Osteoblast (primary cell): ENCODE data around the gene PHLDA1. TPM values are rescaled to one million over a fixed set of nuclear protein-coding genes. Genes with fewer than 3 reads are reported as not detected.
A peak's percentile ranks its signal among the peaks of the same experiment; 100 is the strongest.

Experiments
- DNase-seq: peaks from one replicate; pipeline ENCODE4 v3.0.0; 2011; ENCODE audit warnings: low spot score, mixed read lengths; ENCODE audit not compliant: insufficient read length; ENCODE audit errors: missing footprints
- H2AFZ ChIP-seq: 2 replicates; pipeline ENCODE4 v1.6.0; 2011; ENCODE audit warnings: mild to moderate bottlenecking, low read length
- H3K27ac ChIP-seq: 2 replicates; pipeline ENCODE4 v1.5.1; 2011; ENCODE audit warnings: mild to moderate bottlenecking, low read depth, low read length, moderate library complexity
- H3K27me3 ChIP-seq: 2 replicates; pipeline ENCODE4 v1.6.0; 2012; ENCODE audit warnings: mild to moderate bottlenecking, control low read depth, inconsistent platforms, low read length, moderate library complexity; ENCODE audit not compliant: insufficient read depth
- H3K36me3 ChIP-seq: 2 replicates; pipeline ENCODE4 v1.5.1; 2011; ENCODE audit warnings: mild to moderate bottlenecking, low read length, control low read depth, moderate library complexity; ENCODE audit not compliant: insufficient read depth
- H3K4me1 ChIP-seq: 2 replicates; pipeline ENCODE4 v1.5.1; 2011; ENCODE audit warnings: mild to moderate bottlenecking, low read length, control low read depth, moderate library complexity; ENCODE audit not compliant: insufficient read depth
- H3K4me2 ChIP-seq: 2 replicates; pipeline ENCODE4 v1.6.0; 2011; ENCODE audit warnings: mild to moderate bottlenecking, low read length; ENCODE audit not compliant: insufficient read depth
- H3K4me3 ChIP-seq: fragments of 200-600 bp; sonication (generic); 3 replicates; pipeline ENCODE4 v1.5.1; 2012; ENCODE audit warnings: mild to moderate bottlenecking, low read length, inconsistent platforms; ENCODE audit not compliant: insufficient read depth
- H3K79me2 ChIP-seq: 2 replicates; pipeline ENCODE4 v1.6.0; 2012; ENCODE audit warnings: mild to moderate bottlenecking, low read length, control low read depth, inconsistent platforms; ENCODE audit not compliant: insufficient read depth
- H3K9me3 ChIP-seq: 2 replicates; pipeline ENCODE4 v1.5.1; 2011; ENCODE audit warnings: low read depth, low read length, control low read depth
- H4K20me1 ChIP-seq: 2 replicates; pipeline ENCODE4 v1.6.0; 2012; ENCODE audit warnings: mild to moderate bottlenecking, low read length, control low read depth; ENCODE audit not compliant: insufficient read depth
- CTCF ChIP-seq: IDR thresholded peaks from 2 replicates; pipeline ENCODE4 v1.5.1; 2011; ENCODE audit warnings: mild to moderate bottlenecking, low read depth, low read length, moderate library complexity; ENCODE audit errors: extremely low read depth
- total RNA-seq: library from RNA; depleted of rRNA; stranded (reverse); fragments of >200 nt; gene quantifications from 2 replicates; pipeline ENCODE4 v1.2.3, GENCODE V29; 2012

PHLDA1 gene
- total RNA-seq, 1 donor = 111 TPM

DNA sequence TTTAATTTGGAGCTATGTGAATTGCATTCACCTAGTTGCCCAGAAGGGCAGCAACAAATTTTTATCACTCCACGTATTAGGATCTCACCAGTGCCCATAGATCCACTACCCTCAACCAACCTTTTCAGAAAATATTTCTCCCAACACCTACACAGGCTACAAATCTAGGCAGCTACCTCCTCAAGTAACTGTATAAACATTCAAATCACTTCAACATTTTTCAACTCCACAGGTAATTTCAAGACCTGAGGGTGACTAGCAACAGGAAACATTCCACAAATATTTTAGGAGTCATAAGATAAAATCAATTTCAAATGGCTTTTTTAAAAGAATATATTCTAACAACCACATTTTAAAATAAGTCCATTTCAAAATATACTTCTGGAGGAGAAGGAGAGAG is 12.9 kb downstream of the PHLDA1 start:
- H3K4me1 ChIP-seq = peaks cover 39% of the 10 kb centered on the region
- no peaks in the 10 kb centered on the region for H3K9me3 ChIP-seq
- H3K36me3 ChIP-seq = no peaks in the 10 kb centered on the region
- no peak overlapping the region for H2AFZ ChIP-seq
- TF ChIP-seq CTCF = no peak
- H3K4me3 ChIP-seq = no peak overlapping the region
- H3K27ac ChIP-seq = peak overlapping the region; percentile 79
- no peak overlapping the region for H3K4me2 ChIP-seq
- DNase-seq = no peak
- H3K79me2 ChIP-seq = no peaks in the 10 kb centered on the region
- no peaks in the 10 kb centered on the region for H4K20me1 ChIP-seq
- no peaks in the 10 kb centered on the region for H3K27me3 ChIP-seq

- Histone ChIP-seq H2AFZ (no peak overlapping the region), H3K27ac (peak overlapping the region; percentile 79), H3K4me2 (no peak overlapping the region)
Observed at GRCh38 chr12:76018111-76018510, 13.5 kb downstream of the PHLDA1 start.

DNA sequence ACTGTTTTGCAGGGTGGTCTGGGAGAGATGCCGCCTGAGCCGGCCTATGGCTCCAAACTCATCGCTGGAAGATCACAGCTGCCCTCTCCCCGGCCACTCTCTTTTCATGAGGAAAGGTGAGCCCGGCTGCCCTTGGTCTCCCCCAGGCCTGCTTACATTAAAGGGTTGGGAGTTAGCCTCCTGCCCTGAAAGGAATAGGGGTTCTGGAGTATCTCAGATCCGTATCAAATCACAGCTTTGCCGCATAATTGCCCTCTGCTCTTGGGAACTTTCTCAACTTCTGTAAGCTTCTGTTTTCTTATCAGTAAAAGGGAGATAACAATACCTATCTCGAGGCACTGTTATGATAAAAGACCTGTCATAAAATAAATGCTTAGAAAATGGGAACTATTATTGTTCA is 17.6 kb downstream of the PHLDA1 start:
- DNase-seq = no peak
- H3K27me3 ChIP-seq = no peaks in the 10 kb centered on the region
- no peak overlapping the region for H3K4me2 ChIP-seq
- H3K27ac ChIP-seq = no peak overlapping the region
- H3K79me2 ChIP-seq = no peaks in the 10 kb centered on the region
- no peak overlapping the region for H3K4me3 ChIP-seq
- no peaks in the 10 kb centered on the region for H3K36me3 ChIP-seq
- no peak overlapping the region for H2AFZ ChIP-seq
- H3K9me3 ChIP-seq = no peaks in the 10 kb centered on the region
- H3K4me1 ChIP-seq = peaks cover 24% of the 10 kb centered on the region
- no peaks in the 10 kb centered on the region for H4K20me1 ChIP-seq
- no peak for TF ChIP-seq CTCF

More at GRCh38 chr12:76018111-76018510, 13.5 kb downstream of the PHLDA1 start:
- no peak for TF ChIP-seq CTCF
- H3K27me3 ChIP-seq = no peaks in the 10 kb centered on the region
- H3K36me3 ChIP-seq = no peaks in the 10 kb centered on the region
- no peaks in the 10 kb centered on the region for H4K20me1 ChIP-seq
- no peaks in the 10 kb centered on the region for H3K9me3 ChIP-seq
- no peaks in the 10 kb centered on the region for H3K79me2 ChIP-seq
- no peak overlapping the region for H3K4me3 ChIP-seq
- DNase-seq = no peak
- H3K4me1 ChIP-seq = peaks cover 39% of the 10 kb centered on the region

- Histone ChIP-seq H3K9me3 (no peaks in the 10 kb centered on the region), H3K79me2 (no peaks in the 10 kb centered on the region), H2AFZ (no peak overlapping the region), H3K27ac (no peak overlapping the region), H3K4me1 (peaks cover 22% of the 10 kb centered on the region), H4K20me1 (no peaks in the 10 kb centered on the region), H3K27me3 (no peaks in the 10 kb centered on the region), H3K4me3 (no peak overlapping the region), H3K36me3 (no peaks in the 10 kb centered on the region), H3K4me2 (no peak overlapping the region)
- peak; percentile 52 for DNase-seq
- no peak for TF ChIP-seq CTCF
Observed at GRCh38 chr12:76013603-76014002, 18.0 kb downstream of the PHLDA1 start.
